Liver (tissue), 9 donors: ENCODE measurements around the gene TMEM141. TPM values are rescaled to one million over a fixed set of nuclear protein-coding genes. Genes with fewer than 3 reads are reported as not detected.

Source experiments
- DNase-seq: peaks from one replicate; pipeline ENCODE4 v3.0.0-alpha.2; 2017; ENCODE audit warnings: low spot score
- H3K27ac ChIP-seq, 2 donors: one replicate each; pipeline ENCODE4 v1.7.0; 2013; ENCODE audit warnings: inconsistent platforms in 2 of 2, low read length in 2 of 2, control low read depth in 1 of 2, low read depth in 1 of 2, mild to moderate bottlenecking in 1 of 2
- H3K27me3 ChIP-seq, 4 donors: one replicate each; pipeline versions ENCODE4 v1.6.1 to v1.7.0; 2013; ENCODE audit warnings: low read length in 3 of 4, inconsistent platforms in 1 of 4, mild to moderate bottlenecking in 1 of 4, moderate library complexity in 1 of 4; ENCODE audit not compliant: control insufficient read depth in 4 of 4, insufficient read depth in 4 of 4
- H3K36me3 ChIP-seq, 4 donors: one replicate each; pipeline versions ENCODE4 v1.6.1 to v1.7.0; 2013; ENCODE audit warnings: low read length in 3 of 4, mild to moderate bottlenecking in 3 of 4, low read depth in 1 of 4, moderate library complexity in 1 of 4; ENCODE audit not compliant: control insufficient read depth in 4 of 4, insufficient read depth in 3 of 4
- H3K4me1 ChIP-seq, 4 donors: one replicate each; pipeline versions ENCODE4 v1.6.1 to v1.7.0; 2013; ENCODE audit warnings: low read length in 3 of 4, mild to moderate bottlenecking in 3 of 4, moderate library complexity in 1 of 4; ENCODE audit not compliant: control insufficient read depth in 4 of 4, insufficient read depth in 4 of 4
- H3K4me3 ChIP-seq, 3 donors: one replicate each; pipeline versions ENCODE4 v1.6.1 to v1.7.0; 2013; ENCODE audit warnings: low read length in 3 of 3, control low read depth in 1 of 3, low read depth in 1 of 3, mild to moderate bottlenecking in 1 of 3
- H3K9ac ChIP-seq, 2 donors: one replicate each; pipeline ENCODE4 v1.7.0; 2013; ENCODE audit warnings: low read length in 2 of 2, mild to moderate bottlenecking in 2 of 2, moderate library complexity in 2 of 2, control low read depth in 1 of 2, low read depth in 1 of 2
- H3K9me3 ChIP-seq, 4 donors: one replicate each; pipeline versions ENCODE4 v1.6.1 to v1.7.0; 2013; ENCODE audit warnings: low read length in 3 of 4; ENCODE audit not compliant: control insufficient read depth in 4 of 4
- ATF3 ChIP-seq: IDR thresholded peaks from 2 replicates; pipeline ENCODE4 v1.6.1; 2016; ENCODE audit warnings: antibody characterized with exemption
- CTCF ChIP-seq: fragments of 150-350 bp; IDR thresholded peaks from 2 replicates; pipeline ENCODE4 v1.5.1; 2017; ENCODE audit warnings: improper control_type of control experiment, low read depth, low read length; ENCODE audit not compliant: missing input control
- EGR1 ChIP-seq, 2 donors: IDR thresholded peaks; 2 replicates each; pipeline ENCODE4 v1.6.1; 2016 to 2018; ENCODE audit warnings: antibody characterized with exemption in 2 of 2, low read depth in 2 of 2
- FOXA1 ChIP-seq: IDR thresholded peaks from 2 replicates; pipeline ENCODE4 v1.6.1; 2016; ENCODE audit warnings: antibody characterized with exemption
- FOXA2 ChIP-seq: IDR thresholded peaks from 2 replicates; pipeline ENCODE4 v1.6.1; 2016; ENCODE audit warnings: antibody characterized with exemption
- GABPA ChIP-seq, 2 donors: IDR thresholded peaks in 1 of 2; conservative IDR thresholded peaks in 1 of 2; 2 replicates each; pipeline ENCODE4 v1.6.1; 2016; ENCODE audit warnings: antibody characterized with exemption in 2 of 2, mild to moderate bottlenecking in 1 of 2, moderate library complexity in 1 of 2
- HNF4A ChIP-seq, 2 donors: conservative IDR thresholded peaks; 2 replicates each; pipeline ENCODE4 v1.6.1; 2016; ENCODE audit warnings: antibody characterized with exemption in 2 of 2, mild to moderate bottlenecking in 2 of 2
- HNF4G ChIP-seq: IDR thresholded peaks from 2 replicates; pipeline ENCODE4 v1.6.1; 2016; ENCODE audit warnings: antibody characterized with exemption
- JUND ChIP-seq, 2 donors: IDR thresholded peaks; 2 replicates each; pipeline ENCODE4 v1.6.1; 2016; ENCODE audit warnings: antibody characterized with exemption in 2 of 2
- MAX ChIP-seq: IDR thresholded peaks from 2 replicates; pipeline ENCODE4 v1.6.1; 2016; ENCODE audit warnings: antibody characterized with exemption
- NR2F2 ChIP-seq: IDR thresholded peaks from 2 replicates; pipeline ENCODE4 v1.6.1; 2016; ENCODE audit warnings: antibody characterized with exemption
- RAD21 ChIP-seq, 2 donors: IDR thresholded peaks; 2 replicates each; pipeline ENCODE4 v1.6.1; 2016; ENCODE audit warnings: antibody characterized with exemption in 2 of 2, mild to moderate bottlenecking in 2 of 2
- REST ChIP-seq: IDR thresholded peaks from 2 replicates; pipeline ENCODE4 v1.6.1; 2016; ENCODE audit warnings: antibody characterized with exemption, mild to moderate bottlenecking
- RXRA ChIP-seq, 2 donors: IDR thresholded peaks; 2 replicates each; pipeline ENCODE4 v1.6.1; 2017 to 2018; ENCODE audit warnings: antibody characterized with exemption in 2 of 2, mild to moderate bottlenecking in 1 of 2
- SP1 ChIP-seq: IDR thresholded peaks from 2 replicates; pipeline ENCODE4 v1.6.1; 2018; ENCODE audit warnings: antibody characterized with exemption, mild to moderate bottlenecking
- TAF1 ChIP-seq: conservative IDR thresholded peaks from 2 replicates; pipeline ENCODE4 v1.6.1; 2016; ENCODE audit warnings: antibody characterized with exemption, mild to moderate bottlenecking
- ZBTB33 ChIP-seq: IDR thresholded peaks from 2 replicates; pipeline ENCODE4 v1.6.1; 2016; ENCODE audit warnings: antibody characterized with exemption
- WGBS: extraction: QIAGEN DNeasy Blood & Tissue Kit; methylation state at CpG from one replicate; pipeline ENCODE4 v1.1.7; 2013; 5-methylcytosine and 5-hydroxymethylcytosine counted together
- polyA plus RNA-seq, 2 donors: library from polyadenylated mRNA; stranded (reverse) in 1 of 2; unstranded in 1 of 2; fragments of 200-250 nt in 1 of 2; fragments of >200 nt in 1 of 2; fragmentation: Nextera tagmentation in 1 of 2; extraction: Ambion mirVana in 1 of 2; gene quantifications; one replicate each; pipeline versions ENCODE4 v1.2.1 to v1.2.3, GENCODE V29; 2013 to 2015
- total RNA-seq, 2 donors: library from RNA; depleted of rRNA; stranded (reverse); fragments of >200 nt; gene quantifications; one replicate each; pipeline ENCODE4 v1.2.3, GENCODE V29; 2014
- donor health status: healthy.
- donor health status: healthy.
- donor health status: healthy.
- donor health status: healthy.
- donor health status: healthy.

TMEM141 gene
- total and polyA plus RNA-seq, 4 donors = 32.2 to 74.7 (median 66.2) TPM

DNA sequence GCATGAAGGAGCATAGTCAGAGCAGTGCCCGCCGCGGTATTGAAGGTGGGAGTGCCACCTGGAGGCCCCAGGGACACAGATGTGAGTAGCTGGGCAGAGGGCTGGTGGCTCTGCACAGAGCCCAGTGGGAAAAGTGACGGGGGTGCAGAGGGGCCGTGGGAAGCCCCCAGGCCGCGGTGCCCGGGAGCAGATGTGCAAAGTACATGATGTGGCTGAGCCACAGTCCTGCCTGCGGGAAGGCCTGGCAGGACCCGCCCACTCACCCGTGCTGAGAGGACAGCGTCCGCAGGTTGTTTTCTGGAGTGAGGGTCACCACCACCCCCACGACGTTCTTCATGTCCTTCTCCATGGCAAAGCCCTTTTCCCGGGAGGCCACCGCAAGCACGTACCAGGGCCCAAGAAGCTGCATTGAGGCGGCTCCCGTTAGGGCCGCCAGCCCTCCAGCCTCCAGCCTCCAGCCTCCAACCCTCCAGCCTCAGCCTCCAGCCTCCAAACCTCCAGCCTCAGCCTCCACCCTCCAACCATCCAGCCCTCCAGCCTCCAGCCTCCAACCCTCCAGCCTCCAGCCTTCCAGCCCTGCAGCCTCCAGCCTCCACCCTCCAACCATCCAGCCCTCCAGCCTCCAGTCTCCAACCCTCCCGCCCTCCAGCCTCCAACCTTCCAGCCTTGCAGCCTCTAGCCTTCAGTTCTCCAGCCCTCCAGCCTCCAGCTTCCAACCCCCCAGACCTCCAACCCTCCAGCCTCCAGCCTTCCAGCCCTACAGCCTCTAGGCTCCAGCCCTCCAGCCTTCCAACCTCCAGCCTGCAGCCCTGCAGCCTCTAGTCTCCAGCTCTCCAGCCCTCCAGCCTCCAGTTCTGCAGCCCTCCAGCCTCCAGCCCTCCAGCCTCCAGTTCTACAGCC, 43.7 kb upstream of the TMEM141 start:
- H3K4me1 ChIP-seq = no peaks in the 10 kb centered on the region
- no peaks in the 10 kb centered on the region for H3K27me3 ChIP-seq
- WGBS = 85% methylated on average over 22 of the region's 22 CpGs
- H3K36me3 ChIP-seq = no peaks in the 10 kb centered on the region
- H3K27ac ChIP-seq = no peak overlapping the region
- DNase-seq = no peak
- H3K9ac ChIP-seq = no peak overlapping the region
- H3K4me3 ChIP-seq = no peak overlapping the region
- TF ChIP-seq RAD21 (IDR thresholded peaks at IDR 0.05) (no peak), TAF1 (no peak), CTCF (no peak), FOXA2 (no peak), MAX (no peak), HNF4G (no peak), ATF3 (no peak), HNF4A (conservative IDR thresholded peaks at IDR 0.05) (no peak), ZBTB33 (no peak), SP1 (no peak), RXRA (IDR thresholded peaks at IDR 0.05) (no peak), JUND (IDR thresholded peaks at IDR 0.05) (no peak), FOXA1 (no peak), NR2F2 (no peak)
- H3K9me3 ChIP-seq = peaks cover 0 to 10% (median 1%) of the 10 kb centered on the region in 4 donors

GRCh38 chr9:136748201-136748600, 42.9 kb upstream of the TMEM141 start, which contains the start of gene LCN6:
TSS of gene LCN6 (minus strand) at chr9:136748525. CDS start at chr9:136748483, 42 bp downstream.
- TF ChIP-seq EGR1 (IDR thresholded peaks at IDR 0.05; ENCODE audit: low read depth in 2 of 2) = no peak
- no peak for TF ChIP-seq REST
- no peak for TF ChIP-seq GABPA (IDR thresholded peaks at IDR 0.05 in 1 of 2, conservative IDR thresholded peaks at IDR 0.05 in 1 of 2)
- Histone ChIP-seq H3K9ac (no peak within 1 kb of the TSS), H3K4me3 (no peak within 1 kb of the TSS), H3K27ac (no peak within 1 kb of the TSS), H3K4me1 (no peaks in the 10 kb centered on the region), H3K9me3 (peaks cover 0 to 10% (median 1%) of the 10 kb centered on the region in 4 donors), H3K27me3 (no peaks in the 10 kb centered on the region), H3K36me3 (no peaks in the 10 kb centered on the region)
- no peak for DNase-seq
- 87% methylated on average over 8 of the region's 8 CpGs for WGBS
